ENCODE data around the gene GNB1L.

GNB1L gene

GRCh38 chr22:19823191-19823901 is 31.3 kb downstream of the GNB1L start:
- ATAC-seq: no peak
- no peak for DNase-seq

DNA sequence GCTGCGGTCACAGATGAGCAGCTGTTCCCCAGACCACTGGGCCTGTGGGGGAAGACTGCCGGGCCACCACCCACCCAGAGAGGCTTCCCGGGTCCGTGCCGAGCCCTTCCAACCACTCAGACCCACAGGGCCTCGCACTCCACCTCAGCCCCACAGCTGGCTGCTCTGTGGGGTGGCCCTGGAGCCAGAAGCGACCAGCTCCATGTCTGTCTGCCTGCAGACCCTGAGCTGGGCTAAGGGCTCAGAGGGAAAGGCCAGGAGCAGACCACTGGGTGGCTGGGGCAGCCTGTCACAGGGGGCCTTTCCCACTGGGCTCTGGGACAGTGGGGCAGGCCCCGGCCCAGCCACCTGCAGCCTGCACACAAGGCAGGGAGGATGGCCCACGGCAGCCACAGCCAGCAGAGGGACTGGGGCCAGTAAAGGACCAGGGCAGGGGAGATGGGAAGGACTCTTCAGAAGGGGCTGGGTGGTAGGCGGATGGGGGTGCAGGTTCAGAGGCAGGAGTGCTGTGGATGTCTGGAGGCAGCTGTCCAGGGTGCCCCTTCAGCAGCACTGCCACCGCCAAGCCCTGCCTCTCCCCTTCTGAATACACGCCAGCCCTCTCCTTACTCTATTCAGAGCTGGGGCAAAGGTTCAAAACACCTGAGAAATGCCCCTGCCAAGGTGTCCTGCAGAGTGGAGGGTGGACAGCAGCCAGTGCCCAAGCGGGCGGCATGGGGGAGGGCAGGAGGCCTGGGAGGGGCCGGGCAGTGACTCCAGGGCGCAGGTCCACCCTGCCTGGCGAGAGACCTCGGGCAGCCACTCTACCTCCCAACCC is 32.2 kb downstream of the GNB1L start:
- no peak for DNase-seq
- ATAC-seq: peak; percentile 8

DNA sequence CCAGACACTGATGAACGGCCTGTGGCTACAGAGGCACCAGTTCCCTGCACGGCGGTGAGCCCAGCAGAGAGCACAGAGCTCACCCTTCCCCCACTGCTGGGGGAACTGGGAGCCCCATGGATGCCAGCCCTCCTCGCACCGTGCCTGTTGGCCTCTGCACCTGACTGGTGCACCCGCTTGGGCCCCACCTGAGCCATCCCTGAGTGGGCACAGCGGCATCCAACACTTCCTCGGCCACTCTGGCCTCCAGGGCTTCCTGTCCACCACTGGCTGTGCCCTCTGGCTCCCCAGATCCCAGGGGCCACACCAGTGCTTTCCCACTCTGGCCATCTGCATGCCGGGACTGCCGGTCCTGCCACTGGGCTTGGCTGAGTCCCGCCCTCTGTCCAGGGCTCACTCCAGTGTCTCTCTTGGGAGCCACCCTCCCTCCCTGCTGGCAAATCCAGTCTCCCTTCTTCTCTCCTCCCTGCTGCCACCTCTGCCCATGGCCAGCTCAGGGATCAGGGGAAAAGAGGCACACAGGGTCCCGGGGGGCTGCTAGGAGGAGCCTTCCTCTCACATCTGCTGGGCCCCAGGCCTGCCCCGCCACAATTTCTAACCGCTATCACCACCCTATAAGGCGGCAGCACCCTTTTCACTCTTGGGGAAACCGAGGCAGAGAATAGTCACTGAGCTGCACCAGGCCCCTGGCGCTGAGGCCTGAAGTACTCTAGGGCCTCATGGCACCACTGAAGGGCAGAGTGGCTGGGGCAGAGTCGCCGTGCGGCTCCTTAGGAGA is 33.0 kb downstream of the GNB1L start:
- ATAC-seq: no peak
- no peak for DNase-seq

- no peak for DNase-seq
These were observed 33.7 kb downstream of the GNB1L start for GRCh38 chr22:19820880-19821522.

DNA sequence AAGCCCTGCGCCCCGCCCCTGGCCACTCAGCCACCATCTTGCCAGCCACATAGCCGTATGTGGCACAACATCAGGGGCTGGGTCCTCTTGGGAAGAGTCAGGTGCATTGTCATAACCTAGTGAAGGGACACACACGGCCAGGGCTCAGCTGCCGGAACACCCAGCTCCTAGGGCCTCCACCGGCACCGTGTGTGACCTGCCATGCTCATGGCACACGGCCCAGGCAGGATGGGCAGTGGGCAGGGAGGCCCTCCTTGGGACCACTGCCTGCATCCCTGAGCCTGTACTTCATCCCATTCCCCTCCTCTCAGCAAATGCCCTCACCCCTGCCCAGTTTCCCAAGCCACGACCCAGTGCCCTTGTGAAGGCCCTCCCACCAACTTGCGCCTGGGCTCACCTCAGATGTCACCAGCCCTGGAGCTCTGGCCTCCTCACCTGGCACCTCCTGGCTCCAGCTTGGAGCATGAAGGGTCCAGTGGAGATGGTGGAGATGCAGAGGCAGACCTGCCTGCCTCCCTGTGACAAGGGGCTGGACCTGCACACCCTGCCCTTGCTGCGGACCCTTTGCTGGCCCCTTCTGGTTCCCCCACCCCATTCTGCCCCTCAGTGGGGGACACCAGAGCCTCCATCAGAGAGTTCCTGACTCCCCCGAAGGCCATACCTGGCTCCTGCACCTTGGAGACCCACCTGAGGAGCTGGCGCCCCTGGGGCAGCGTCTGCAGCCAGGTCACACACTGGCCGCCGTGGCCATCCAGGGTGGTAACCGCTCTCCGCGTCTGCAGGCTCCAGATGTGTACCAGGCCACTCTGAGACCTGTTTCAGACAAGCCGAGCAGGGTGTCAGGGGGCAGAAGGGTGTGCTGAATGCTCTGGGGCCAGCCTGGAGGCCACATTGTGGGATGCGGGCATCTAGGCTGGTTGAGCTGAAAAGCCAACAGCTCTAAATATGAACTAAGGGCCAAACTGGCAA is 34.5 kb downstream of the GNB1L start:
- DNase-seq: no peak
- ATAC-seq: no peak

More at GRCh38 chr22:19820880-19821522, 33.7 kb downstream of the GNB1L start:
- ATAC-seq: no peak

DNA sequence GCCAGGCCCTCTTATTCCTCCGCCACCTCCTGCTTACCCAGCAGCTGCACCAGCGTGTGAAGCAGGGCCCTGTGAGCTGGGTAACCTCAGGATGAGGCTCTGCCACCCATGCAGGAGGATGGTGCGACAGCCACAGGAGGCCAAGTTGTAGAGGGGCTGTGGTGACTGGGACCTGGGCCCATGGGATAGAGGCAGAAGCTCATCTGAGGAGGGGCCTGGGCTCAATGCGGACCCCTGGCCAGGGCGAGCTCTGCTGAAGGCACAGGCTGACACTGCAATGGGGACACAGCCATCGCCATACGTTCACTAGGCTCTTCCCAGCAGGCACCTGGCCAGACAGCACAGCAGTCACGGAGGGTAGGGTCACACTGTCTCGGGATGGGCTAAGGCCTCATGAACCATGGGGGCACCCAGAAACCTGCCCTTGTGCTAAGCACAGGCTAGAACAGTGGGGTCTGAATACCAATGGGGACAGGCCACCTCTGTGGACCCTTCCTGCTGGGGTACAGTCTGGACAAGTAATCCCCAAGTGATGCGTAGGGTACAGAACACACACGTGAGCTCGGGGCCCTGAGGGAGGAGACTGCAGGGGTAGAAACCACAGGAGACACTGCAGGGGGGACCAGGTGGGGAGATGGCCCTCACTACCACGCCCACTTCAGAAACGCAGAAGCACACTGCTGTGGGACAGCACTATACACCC is 35.3 kb downstream of the GNB1L start:
- no peak for DNase-seq
- ATAC-seq: no peak

DNA sequence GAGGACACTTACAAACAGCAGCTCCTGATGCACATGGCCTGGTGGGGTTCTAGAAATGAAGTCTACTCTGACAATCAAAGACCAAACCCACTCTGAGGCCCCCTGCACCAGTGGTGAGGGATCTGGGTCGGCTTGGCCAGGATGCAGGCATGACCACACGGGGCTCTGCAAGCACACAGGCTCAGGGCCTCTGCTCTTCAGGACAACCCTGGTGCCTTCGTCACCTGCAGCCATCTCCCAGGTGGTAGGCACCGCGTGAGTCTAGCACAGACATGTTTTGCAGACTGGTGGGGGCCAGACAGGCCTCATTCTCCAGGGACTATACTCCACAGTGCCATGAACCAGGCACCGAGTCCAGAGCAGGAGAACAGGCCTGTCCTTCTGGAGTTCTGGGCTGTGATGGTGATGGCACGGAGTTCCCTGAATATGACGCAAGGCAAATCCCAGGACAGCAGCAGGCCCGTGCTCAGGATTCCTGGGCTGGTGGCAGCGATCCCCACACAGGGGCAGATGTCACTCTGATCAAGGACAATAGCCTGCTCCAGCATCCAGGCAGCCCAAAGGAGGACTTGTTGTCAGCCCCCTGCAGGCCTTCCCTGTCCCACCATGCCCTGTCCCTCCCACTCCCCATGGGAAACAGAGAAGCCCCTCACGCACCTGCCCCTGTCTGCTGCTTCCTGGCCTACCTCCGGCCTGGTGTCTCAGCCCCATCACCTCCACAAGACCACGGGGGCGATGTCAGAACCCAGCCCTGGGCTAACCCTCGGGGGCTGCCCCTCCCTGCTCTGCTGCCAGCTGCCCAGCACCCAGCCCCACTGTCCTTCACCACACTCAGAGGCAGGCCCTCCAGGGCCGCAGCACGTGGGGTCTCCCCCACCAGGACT is 36.1 kb downstream of the GNB1L start:
- no peak for ATAC-seq
- no peak for DNase-seq

DNA sequence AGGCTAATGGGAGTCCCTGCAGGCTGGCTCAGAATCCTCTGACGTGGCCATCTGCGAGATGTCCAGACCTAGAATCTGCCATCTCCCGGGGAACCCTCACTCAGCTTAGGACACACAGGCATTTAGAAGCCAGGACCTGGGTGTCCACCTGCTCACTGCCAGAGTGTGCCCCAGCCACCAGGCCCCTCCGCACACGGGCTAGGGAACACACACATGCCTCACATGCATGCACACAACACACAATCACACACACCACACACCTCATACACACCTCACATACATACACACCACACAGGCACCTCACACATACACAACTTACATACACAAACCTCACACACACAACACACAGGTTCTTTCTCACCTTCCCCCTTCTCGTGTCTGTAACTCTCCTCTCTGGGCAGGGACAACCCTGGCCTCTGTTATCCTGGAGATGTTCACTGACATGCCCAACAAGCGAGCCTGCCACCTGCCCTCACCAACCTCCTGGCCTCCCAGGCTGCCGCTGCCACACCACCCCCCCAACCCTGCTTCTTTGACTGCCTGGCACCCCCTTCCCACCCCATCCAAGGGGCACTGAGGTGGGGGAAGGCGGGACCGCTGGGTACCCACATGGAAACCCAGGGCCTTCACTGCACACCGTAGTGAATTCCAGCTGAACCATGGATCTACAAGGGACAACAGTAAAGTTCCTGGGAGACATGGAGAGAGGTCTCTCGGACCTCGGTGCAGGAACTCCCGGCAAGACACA is 38.1 kb downstream of the GNB1L start:
- no peak for DNase-seq
- no peak for ATAC-seq

GRCh38 chr22:19815823-19816290 is 38.8 kb downstream of the GNB1L start:
- ATAC-seq (no peak), DNase-seq (no peak)

- ATAC-seq (no peak), DNase-seq (no peak)
These were observed 39.4 kb downstream of the GNB1L start for GRCh38 chr22:19815093-19815822.

GRCh38 chr22:19814428-19814827 is 40.2 kb downstream of the GNB1L start:
- DNase-seq (no peak), ATAC-seq (no peak)

DNA sequence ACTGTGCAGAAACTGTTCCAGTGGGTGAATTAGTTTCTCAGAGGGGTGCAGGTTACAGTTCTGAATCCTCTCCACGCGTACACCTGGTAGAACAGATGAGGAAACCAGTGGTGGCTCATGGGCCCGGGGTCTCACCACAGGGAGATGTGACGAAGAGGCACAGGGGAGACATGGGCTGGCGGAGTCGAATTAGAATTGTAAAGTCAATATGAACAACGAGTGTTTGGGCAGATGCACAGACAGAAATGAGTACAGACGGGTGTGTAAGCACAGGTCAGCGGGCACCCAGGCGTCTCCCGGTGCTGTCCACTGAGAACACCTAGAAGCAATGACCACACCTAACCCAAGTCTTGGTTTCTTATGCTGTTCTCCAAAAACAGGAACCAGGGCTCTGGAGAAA is 41.8 kb downstream of the GNB1L start:
- DNase-seq (no peak), ATAC-seq (no peak)

DNA sequence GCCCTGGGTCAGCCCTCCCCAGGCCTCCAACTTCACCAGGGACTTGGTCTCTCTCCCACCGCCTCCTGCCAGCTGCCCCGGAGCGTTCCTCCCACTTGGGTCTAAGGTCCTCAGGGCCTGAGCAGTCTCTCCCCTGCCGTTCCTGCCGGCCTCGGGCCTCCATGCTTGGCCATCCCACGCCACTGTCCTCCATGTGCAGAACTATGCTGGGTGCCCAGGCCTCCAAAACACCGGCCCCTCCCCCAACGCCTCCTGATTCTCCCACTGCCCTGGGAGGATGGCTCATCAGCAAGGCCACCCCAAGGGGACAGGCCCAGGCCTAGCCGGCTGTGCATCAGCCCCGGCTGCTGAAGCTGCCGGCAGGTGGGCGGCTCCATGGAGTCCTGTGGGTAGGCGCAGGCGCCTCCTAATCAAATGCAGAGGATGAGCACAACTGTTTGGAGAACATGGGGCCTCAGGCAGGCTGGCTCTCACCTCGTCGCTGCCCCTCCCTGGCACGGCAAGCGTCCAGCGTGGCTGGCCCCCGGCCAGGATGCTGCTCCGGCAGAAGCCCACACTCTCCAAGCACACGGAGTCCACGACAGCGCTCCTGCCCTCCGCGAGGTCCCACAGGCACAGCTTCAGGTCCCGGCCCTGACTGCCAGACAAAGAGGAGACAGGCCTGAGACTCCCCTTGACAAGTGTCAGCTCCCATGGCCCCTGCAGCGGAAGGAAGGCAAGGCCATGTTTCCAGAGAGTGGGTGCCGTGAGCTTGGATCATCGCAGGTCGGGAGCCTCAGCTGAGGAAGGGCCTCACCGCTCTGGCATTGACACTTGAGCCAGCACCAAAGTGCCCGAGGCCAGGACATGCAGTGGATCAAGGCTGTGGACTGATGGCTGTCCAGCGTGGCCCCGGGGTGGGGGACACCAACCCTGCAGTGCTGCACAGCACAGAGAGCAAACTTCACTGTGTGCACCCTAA is 42.6 kb downstream of the GNB1L start:
- no peak for DNase-seq
- no peak for ATAC-seq

DNA sequence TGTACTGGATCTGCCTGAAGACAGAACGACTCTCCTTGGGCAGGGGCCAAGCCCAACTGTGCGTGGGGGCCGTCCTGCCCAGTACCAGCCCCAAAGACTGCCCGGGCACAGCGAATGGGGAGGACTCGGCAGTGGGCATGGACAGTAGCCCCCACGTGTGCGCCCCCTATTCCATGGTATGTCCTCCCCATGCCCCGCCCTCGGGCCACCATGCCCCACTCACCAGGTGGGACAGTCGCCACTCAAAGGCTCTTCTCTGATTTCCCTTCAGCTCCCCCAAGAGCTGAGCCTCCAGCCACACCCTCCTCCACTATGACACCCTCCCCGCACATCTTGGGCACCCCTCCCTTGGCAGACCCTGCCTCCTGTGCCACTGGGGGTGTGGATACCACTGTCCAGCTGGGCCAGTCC is 43.5 kb downstream of the GNB1L start:
- ATAC-seq (no peak), DNase-seq (no peak)

DNA sequence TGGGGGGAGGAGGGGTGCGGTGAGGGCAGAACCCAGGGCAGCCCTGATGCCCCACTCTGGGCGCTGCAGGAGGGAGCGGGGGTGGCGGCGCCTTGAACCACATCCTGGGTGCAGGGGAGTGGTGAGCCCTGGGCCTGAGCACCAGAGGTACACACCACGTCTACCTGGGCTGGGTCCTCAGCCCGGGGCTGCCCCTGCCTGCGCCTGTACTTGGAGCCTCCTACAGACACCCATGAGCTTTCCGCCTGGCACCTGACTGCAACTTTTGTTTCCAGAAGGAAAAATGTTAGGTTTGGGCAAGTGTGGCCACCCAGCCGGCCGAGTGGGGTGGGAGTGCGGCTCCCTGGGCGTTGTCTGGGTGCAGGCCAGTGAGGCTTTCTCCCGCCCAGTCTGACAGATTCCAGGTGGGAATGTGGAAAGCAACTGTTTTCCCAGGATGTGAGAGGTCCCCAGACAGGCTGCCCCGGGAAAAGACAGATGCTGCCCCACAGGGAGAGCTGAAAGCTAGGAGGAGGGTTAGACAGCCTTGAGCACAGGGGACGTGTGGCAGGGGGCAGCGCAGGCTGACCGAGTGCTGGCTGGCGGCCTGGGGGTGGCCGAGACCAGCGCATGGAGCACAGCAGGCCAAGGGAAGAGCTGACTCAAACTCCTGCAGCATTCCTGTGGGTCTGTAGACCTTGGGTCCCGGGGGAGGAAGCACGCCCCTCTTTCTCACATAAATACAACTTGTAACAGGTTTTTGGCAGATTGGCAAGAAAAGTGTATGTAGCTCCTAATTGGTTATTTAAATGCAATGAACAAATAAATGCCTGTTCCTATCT is 44.1 kb downstream of the GNB1L start:
- DNase-seq (no peak), ATAC-seq (no peak)

GRCh38 chr22:19809741-19810140 is 44.9 kb downstream of the GNB1L start:
- no peak for ATAC-seq
- no peak for DNase-seq
